IPS-11a (cell line): ENCODE data around the gene HLA-DRB1.
"Not testable (repeated sequence)": the region's sequence is repeated elsewhere in the genome, so short reads cannot be mapped to it uniquely, and the experiment has no call there.

ENCODE experiments used
- H3K4me3 ChIP-seq: one replicate; pipeline ENCODE4 v1.5.1; 2013; ENCODE audit warnings: low read depth, low read length, control low read depth

HLA-DRB1 gene

DNA sequence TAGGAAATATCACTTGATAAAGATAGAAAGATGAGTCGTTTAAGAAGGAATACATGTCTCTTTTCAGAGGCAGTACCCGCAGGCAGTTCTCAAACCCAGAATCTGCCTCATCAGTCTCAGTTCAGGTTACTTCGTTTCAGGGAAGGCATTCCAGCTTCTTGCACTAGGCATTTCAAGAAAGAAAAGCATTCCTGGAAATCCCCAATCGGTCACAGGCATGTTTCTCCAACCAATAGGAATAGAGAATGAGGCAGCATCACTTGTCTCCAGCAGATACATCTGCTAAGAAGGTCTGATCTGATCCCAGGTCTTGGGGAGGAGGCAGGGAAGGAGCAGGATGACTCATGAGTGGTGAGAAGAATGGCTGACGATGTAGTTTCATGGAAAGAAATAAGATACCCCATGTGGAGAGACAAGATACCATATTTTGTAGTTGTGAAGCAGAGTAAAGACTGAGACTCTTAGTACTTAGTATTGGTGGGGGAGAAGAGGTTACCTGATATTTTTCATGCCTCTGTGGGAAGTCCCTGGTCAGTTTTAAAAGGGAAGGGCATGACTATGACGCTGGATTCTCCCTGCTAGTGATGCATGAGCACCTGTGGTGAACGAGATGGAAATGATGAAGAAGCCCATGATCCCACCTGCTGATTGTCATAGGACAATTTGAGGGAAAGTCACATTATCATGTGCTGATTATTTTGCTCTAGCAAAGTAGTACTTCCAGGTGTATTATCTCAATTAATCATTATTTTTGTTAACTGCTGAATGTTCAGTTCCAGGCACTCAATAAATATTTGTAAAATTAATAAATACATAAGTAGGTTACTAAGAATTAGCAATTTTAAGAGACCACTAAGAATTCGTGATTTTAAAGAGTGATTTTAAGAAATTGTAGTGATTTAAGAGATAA lies 20.3 kb upstream of the HLA-DRB1 start:
- no peak overlapping the region for H3K4me3 ChIP-seq

GRCh38 chr6:32609391-32609730 lies 19.7 kb upstream of the HLA-DRB1 start:
- no peak overlapping the region for H3K4me3 ChIP-seq

GRCh38 chr6:32608362-32608761 lies 18.7 kb upstream of the HLA-DRB1 start:
- no peak overlapping the region for H3K4me3 ChIP-seq

DNA sequence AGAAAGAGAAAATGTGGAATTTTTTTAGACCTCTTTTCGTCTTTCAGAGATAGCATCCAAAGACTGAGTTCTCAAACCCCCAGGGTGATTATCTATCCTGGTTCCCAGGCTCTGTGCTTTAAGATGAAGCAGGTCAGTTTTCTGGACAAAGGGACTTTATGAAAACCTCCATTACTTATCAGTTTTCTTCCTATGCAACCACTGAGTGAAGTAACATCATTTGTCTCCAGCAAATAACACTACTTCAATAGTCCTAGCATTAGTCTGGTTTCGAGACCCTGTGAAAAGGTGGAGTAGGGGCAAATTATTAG lies 18.3 kb upstream of the HLA-DRB1 start:
- no peak overlapping the region for H3K4me3 ChIP-seq

DNA sequence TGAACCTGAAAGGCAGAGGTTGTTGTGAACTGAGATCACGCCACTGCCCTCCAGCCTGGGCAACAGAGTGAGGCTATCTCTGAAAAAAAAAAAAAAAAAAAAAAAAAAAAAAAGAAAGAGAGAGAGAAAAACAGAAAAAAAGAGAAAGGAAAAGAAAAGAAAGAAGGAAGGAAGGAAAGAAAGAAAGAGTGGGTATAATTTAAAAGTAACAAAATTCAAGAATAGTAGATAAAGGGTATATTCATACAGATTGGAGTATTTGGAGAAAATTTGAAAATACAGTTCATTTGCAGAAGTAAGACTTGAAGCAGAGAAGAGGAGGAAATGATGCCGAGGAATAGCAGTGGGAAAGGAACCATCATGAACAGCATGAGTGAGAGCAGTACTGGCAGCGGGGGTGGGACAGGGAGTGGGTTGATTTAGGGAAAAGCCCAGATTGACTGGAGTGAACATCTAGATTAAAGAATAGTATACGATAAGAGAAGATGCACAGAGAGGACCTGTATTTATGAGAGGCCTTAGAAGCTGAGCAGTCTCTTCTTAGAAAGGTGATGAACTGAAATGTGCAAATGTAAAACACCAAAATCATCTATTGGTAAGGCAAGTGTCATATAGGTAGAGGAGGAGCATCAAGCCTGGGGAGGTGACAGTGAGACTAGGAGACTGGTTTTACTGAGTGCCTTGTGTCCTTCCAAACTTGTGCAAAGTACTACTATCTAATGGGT lies 17.8 kb upstream of the HLA-DRB1 start:
- no peak overlapping the region for H3K4me3 ChIP-seq

- no peak overlapping the region for H3K4me3 ChIP-seq
These were observed 14.8 kb upstream of the HLA-DRB1 start for GRCh38 chr6:32604434-32604877.

- H3K4me3 ChIP-seq: no peak overlapping the region
These were observed 14.2 kb upstream of the HLA-DRB1 start for GRCh38 chr6:32603888-32604287.

GRCh38 chr6:32603222-32603621 lies 13.6 kb upstream of the HLA-DRB1 start:
- no peak overlapping the region for H3K4me3 ChIP-seq

- H3K4me3 ChIP-seq: no peak overlapping the region
These were observed 12.7 kb upstream of the HLA-DRB1 start for GRCh38 chr6:32602383-32602782.

DNA sequence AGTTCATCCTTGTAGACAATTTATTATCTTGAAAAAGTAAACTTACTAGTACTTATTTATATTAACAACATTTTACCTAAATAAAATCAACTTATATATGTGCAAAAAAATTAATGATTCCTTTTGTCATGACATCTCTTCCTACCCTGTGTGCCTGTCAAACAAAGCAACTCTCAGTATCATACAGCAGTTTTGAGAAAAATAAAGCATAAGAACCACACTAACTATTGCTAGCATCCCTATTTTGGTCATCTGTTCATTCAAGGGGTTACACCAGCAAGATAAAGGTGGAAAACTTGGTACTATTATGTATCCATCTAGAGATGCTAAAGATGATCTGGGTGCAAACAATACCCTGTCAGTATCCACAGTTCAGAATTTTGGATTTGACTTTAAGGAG lies 7.4 kb upstream of the HLA-DRB1 start:
- no peak overlapping the region for H3K4me3 ChIP-seq

DNA sequence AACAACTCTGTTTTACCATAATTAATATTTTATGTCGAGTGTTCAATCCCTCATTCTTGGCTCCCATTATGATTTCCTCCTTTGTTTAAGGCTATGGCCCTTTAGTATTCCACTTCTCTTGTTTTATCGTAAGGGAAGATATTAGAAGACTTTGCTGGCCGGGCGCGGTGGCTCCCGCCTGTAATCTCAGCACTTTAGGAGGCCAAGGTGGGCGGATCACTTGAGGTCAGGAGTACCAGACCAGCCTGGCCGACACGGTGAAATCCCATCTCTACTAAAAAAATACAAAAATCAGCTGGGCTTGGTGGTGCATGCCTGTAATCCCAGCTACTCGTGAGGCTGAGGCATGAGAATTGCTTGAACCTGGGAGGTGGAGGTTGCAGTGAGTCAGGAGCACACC lies 1.1 kb upstream of the HLA-DRB1 start:
- not testable (repeated sequence) for H3K4me3 ChIP-seq

- H3K4me3 ChIP-seq: no peak overlapping the region
These were observed 1.5 kb downstream of the HLA-DRB1 start for GRCh38 chr6:32588156-32588555.

DNA sequence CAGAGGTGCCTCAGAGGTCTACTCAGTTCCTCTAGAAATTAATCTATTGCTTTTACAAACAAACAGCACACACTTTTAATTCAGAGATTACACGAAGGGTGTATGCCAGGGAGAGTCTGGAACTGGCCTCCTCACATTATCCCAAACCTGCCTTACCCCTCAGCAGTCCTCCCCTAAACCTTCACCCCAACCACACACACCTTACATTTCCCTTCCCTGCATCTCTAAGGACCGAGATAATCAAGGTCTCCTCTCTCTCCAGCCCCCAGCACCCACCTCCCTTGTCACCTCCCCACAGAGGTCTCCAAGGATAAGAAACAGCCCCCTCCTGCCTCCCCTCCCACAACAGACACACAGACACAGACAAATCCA lies 6.1 kb downstream of the HLA-DRB1 start:
- peak overlapping the region; percentile 54 for H3K4me3 ChIP-seq

GRCh38 chr6:32581315-32582095 lies 8.1 kb downstream of the HLA-DRB1 start:
- H3K4me3 ChIP-seq: no peak overlapping the region

DNA sequence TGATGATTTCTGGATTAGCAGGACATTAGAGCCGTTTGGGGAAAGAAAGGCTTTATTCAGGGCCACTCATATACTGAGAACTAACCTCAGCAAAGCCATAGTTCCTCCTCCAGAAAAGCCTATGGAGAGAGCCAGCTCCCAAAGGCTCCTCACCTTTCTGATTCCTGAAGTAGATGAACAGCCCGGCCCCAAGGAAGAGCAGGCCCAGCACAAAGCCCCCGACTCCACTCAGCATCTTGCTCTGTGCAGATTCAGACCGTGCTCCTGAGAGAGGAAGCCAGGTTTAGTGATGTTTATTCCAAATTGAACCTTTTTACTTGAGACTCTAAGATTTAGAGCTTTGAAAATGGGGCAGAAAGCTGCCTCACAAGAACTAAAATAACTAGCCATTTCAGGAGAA lies 9.1 kb downstream of the HLA-DRB1 start:
- H3K4me3 ChIP-seq: no peak overlapping the region

DNA sequence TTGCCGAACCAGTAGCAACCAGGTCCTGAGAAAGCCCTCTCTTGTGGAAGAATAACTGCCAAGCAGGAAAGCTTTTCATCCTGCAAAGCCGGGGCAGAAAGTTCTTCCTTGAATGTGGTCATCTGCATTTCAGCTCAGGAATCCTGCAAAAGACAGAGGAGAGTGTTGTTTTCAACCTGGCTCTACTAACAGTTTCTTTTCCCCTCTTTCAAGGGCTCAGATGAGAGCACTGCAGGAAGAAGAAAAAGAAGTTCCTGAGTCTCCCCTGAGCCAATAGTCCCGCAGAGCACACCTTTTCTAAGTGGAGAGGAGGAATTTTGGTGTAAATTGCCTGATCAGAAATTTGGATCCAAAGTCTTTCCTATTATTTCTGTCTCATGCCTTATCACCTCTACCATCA lies 10.7 kb downstream of the HLA-DRB1 start:
- H3K4me3 ChIP-seq: no peak overlapping the region

- H3K4me3 ChIP-seq: not testable (repeated sequence)
These were observed 12.2 kb downstream of the HLA-DRB1 start for GRCh38 chr6:32577493-32577892.

- H3K4me3 ChIP-seq: no peak overlapping the region
These were observed 13.4 kb downstream of the HLA-DRB1 start for GRCh38 chr6:32576250-32576649.

DNA sequence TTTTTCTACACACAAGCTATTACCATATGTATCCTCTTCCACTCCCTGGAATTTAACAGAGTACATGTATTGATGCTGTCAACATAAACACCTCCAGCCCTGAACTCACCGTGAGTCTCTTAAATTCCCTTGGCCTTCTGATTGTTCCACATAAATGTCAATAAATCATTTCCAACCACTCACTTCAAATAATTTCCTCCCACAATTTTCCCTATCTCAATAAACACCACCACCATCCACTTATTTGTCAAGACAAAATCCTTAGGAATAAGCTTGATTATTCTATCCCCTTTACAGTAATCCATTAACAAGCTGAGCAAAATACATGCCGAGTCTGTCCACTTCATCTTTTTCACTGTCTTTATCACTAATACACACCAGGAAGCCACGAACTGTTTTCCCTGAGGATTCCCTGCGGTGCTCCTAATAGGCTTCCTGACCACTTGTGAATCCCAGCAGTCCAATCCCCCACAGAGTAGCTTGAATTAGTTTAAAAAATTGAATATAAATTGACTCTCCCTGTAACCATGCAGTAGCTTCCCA lies 19.2 kb downstream of the HLA-DRB1 start:
- no peak overlapping the region for H3K4me3 ChIP-seq

DNA sequence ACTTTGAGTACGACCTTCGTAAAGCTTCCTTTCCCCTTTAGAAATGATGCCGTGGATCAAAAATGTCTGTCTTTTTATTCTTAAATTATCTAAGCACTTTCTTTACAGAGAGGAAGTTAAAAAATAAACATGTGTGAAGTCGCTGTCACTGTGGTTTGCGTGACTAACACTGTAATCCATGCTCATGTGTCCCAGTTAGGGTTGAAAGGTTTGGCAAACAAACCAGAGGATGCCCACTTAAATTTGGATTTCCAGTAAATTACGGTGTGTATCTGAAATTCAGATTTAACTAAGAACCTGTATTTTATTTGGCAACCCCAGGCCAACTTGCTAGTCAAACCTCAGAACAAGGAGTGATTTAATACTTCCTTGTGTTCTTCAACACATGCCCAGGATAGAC lies 21.1 kb downstream of the HLA-DRB1 start:
- no peak overlapping the region for H3K4me3 ChIP-seq

DNA sequence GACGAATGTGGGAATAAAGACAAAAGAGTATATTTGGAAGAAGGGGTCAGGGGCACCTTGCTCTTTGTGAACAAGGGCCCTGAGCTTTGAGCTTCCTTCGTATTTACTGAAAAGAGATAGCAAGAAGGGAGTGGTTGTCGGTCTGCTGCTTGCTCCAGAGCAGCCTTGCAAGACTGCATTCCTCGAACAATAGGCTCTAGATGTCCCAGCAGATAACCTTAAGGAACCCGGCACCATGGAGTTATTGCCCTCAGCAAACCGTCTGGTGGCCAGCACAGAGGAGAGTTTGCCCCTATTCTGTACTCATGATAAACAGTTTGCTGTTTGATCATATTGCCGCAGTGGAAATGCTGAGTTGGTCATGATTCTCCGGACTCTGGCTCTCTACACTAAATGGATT lies 22.7 kb downstream of the HLA-DRB1 start:
- no peak overlapping the region for H3K4me3 ChIP-seq
